ENCODE measurements around the gene HBP1. TPM values are rescaled to one million over a fixed set of nuclear protein-coding genes. Genes with fewer than 3 reads are reported as not detected.

HBP1 gene
- total and polyA plus RNA-seq, 8 donors = 47.9 to 181 (median 125) TPM

DNA sequence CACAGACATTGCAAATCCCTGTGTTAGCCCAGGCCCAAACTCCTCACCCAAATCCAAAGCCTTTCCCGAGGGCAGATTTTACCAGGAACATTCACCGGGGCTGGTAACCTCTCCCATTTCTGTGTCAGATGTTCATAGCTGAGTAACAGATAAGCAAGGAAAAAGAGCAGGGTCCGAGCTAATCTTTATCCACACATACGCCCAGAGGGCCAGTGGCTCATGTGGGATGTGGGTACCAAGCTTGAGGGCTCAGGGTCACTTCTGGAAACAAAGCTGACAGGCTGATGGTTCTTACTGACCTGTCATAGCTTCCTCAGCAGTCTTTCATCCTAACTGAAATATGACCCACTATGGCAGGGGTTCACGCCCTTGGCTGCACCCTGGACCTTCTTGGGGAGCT is 39.8 kb downstream of the HBP1 start:
- ATAC-seq = no peak
- TF ChIP-seq CTCF (IDR thresholded peaks at IDR 0.05) = no peak
- no peaks in the 10 kb centered on the region for H3K27me3 ChIP-seq
- no peak for DNase-seq
- peaks cover 0 to 4% of the 10 kb centered on the region in 2 donors for H3K4me1 ChIP-seq
- H3K9me3 ChIP-seq = peaks cover 0 to 3% of the 10 kb centered on the region in 2 donors
- H3K27ac ChIP-seq = no peak overlapping the region
- no peak overlapping the region for H3K4me3 ChIP-seq
- peaks cover 0 to 68% of the 10 kb centered on the region in 2 donors for H3K36me3 ChIP-seq
- intact Hi-C loops (cut with DNase I) = no loop called here

DNA sequence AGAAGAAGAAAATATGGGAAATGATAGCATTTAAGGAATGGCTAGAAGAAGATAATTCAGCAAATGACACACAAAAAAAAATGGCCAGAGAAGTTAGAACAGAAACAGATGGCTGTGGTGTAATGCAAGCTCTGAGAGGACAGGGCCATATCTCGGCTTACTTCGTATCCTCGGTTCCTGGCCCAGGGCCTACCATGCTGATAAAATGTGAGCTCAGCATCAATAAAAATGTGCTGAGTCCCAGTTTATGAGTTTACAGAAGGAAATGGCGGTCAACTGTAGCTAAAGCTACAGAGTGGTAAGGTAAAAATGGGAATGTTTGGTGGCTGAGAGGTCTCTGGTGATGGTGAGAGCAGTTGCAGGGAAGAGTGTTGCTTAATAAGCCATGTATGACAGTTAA is 40.8 kb downstream of the HBP1 start:
- no peak for ATAC-seq
- no peak for TF ChIP-seq CTCF (IDR thresholded peaks at IDR 0.05)
- H3K9me3 ChIP-seq = peaks cover 0 to 11% of the 10 kb centered on the region in 2 donors
- peaks cover 0 to 58% of the 10 kb centered on the region in 2 donors for H3K36me3 ChIP-seq
- peaks cover 0 to 4% of the 10 kb centered on the region in 2 donors for H3K4me1 ChIP-seq
- intact Hi-C loops (cut with DNase I) = no loop called here
- DNase-seq = no peak
- no peak overlapping the region for H3K4me3 ChIP-seq
- no peaks in the 10 kb centered on the region for H3K27me3 ChIP-seq
- H3K27ac ChIP-seq = no peak overlapping the region

DNA sequence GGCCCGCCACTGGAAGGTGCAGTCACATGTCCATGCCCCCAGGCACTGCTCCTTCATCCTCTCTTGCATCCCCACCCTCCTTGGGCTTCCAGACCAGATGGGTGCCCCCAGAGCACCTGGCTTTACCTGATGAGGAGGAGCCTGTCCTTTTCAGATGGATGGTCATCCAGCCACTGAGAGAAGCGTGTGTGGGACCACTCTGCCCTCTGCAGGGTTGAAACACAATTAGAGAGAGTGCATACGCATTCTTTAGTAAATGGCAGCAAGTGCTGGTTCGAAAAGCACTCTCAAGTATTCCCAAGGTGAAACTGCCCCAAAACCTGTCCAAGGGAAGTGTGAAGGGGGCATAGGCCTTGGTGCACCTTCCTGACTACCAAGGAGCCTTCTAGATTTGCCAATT is 41.6 kb downstream of the HBP1 start:
- H3K36me3 ChIP-seq = peaks cover 0 to 50% of the 10 kb centered on the region in 2 donors
- peaks cover 0 to 4% of the 10 kb centered on the region in 2 donors for H3K4me1 ChIP-seq
- peaks cover 0 to 11% of the 10 kb centered on the region in 2 donors for H3K9me3 ChIP-seq
- no peak for ATAC-seq
- no peak for TF ChIP-seq CTCF (IDR thresholded peaks at IDR 0.05)
- intact Hi-C loops (cut with DNase I) = no loop called here
- no peak overlapping the region for H3K27ac ChIP-seq
- H3K4me3 ChIP-seq = no peak overlapping the region
- no peaks in the 10 kb centered on the region for H3K27me3 ChIP-seq
- no peak for DNase-seq

DNA sequence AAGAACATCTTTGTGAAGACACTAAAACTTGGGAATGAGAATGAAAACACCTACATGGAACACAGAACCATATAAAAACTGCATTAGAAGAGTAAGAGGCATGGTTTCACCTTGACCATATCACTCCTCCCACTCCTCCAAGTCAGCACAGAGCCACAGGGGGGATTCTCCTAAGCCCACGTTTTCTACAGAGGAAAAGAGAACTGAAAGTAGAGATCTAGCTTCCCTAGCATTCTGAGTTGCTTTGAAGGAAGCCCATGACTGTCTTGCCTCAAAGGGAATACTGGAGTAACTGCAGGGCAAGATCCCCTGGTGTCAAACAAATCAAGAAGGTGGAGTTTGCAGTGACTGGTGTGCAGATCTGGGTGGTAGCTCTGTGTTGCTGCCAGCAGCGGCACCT is 43.9 kb downstream of the HBP1 start:
- no peak for ATAC-seq

DNA sequence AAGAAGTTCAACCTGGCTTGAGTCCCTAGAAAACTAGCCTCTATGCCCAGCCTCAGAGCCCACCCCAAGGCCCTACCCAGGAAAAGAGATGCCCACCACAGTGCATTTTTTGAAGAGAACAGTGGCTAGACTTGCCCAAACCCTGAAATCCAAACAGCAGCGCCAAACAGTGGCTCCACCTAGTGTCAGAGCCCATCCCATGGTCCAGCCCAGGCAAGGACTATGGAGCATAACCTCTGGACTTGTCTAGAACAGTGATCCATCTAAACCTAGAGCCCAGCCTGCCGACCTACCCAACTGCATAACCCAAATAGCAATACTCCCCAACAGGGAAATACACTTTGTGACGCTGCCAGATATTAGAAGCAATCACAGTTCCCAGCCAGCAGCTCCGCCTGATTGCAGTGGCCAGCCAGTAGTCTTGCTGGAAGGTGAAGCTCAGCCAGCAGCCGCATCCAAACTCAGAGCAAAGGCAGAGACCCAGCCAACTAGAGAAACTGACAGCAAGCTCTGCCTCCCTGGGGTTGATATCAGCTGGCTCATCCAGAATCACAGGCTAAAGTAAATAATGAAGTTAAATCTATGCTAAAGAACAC is 44.5 kb downstream of the HBP1 start:
- peaks cover 0 to 11% of the 10 kb centered on the region in 2 donors for H3K9me3 ChIP-seq
- intact Hi-C loops (cut with DNase I) = no loop called here
- H3K4me1 ChIP-seq = no peaks in the 10 kb centered on the region
- no peaks in the 10 kb centered on the region for H3K27me3 ChIP-seq
- ATAC-seq (no peak), DNase-seq (no peak)
- H3K36me3 ChIP-seq = peaks cover 0 to 25% of the 10 kb centered on the region in 2 donors
- H3K27ac ChIP-seq = no peak overlapping the region
- H3K4me3 ChIP-seq = no peak overlapping the region
- no peak for TF ChIP-seq CTCF (IDR thresholded peaks at IDR 0.05)

More for the DNA sequence above, 43.9 kb downstream of the HBP1 start:
- H3K9me3 ChIP-seq = peaks cover 0 to 11% of the 10 kb centered on the region in 2 donors
- peaks cover 0 to 4% of the 10 kb centered on the region in 2 donors for H3K4me1 ChIP-seq
- H3K4me3 ChIP-seq = no peak overlapping the region
- intact Hi-C loops (cut with DNase I) = no loop called here
- H3K27ac ChIP-seq = no peak overlapping the region
- no peaks in the 10 kb centered on the region for H3K27me3 ChIP-seq
- peaks cover 0 to 28% of the 10 kb centered on the region in 2 donors for H3K36me3 ChIP-seq
- no peak for DNase-seq
- no peak for TF ChIP-seq CTCF (IDR thresholded peaks at IDR 0.05)

Measured in left lung (tissue), 10 donors.